Hepatocyte (in vitro differentiated cells): Measurements from ENCODE around the gene UGT1A6. TPM values are rescaled to one million over a fixed set of nuclear protein-coding genes. Genes with fewer than 3 reads are reported as not detected.

Experiments
- DNase-seq: peaks from one replicate; pipeline ENCODE4 v3.0.0-alpha.2; 2016; ENCODE audit warnings: low spot score
- H2AFZ ChIP-seq: fragments of 200-600 bp; sonication (generic); 2 replicates; pipeline ENCODE4 v1.6.0; 2016; ENCODE audit warnings: antibody characterized with exemption, mild to moderate bottlenecking
- H3K27ac ChIP-seq: fragments of 200-600 bp; sonication (generic); 2 replicates; pipeline ENCODE4 v1.5.1; 2016; ENCODE audit warnings: mild to moderate bottlenecking
- H3K27me3 ChIP-seq: fragments of 200-600 bp; sonication (generic); 2 replicates; pipeline ENCODE4 v1.6.1; 2016
- H3K36me3 ChIP-seq: fragments of 200-600 bp; sonication (generic); replicated peaks from 2 replicates; pipeline ENCODE4 v1.5.1; 2016; ENCODE audit warnings: low read depth; ENCODE audit not compliant: insufficient read depth
- H3K4me1 ChIP-seq: fragments of 200-600 bp; sonication (generic); 2 replicates; pipeline ENCODE4 v1.5.1; 2016; ENCODE audit warnings: mild to moderate bottlenecking, moderate library complexity; ENCODE audit not compliant: insufficient read depth
- H3K4me2 ChIP-seq: fragments of 200-600 bp; sonication (generic); 2 replicates; pipeline ENCODE4 v1.6.0; 2016
- H3K4me3 ChIP-seq: fragments of 200-600 bp; sonication (generic); 2 replicates; pipeline ENCODE4 v1.5.1; 2016; ENCODE audit warnings: mild to moderate bottlenecking
- H3K79me2 ChIP-seq: fragments of 200-600 bp; sonication (generic); 2 replicates; pipeline ENCODE4 v1.6.0; 2017; ENCODE audit warnings: mild to moderate bottlenecking
- H3K9me2 ChIP-seq: fragments of 200-600 bp; sonication (generic); replicated peaks from 2 replicates; pipeline ENCODE4 v1.6.0; 2017; ENCODE audit warnings: mild to moderate bottlenecking; ENCODE audit not compliant: insufficient read depth
- H3K9me3 ChIP-seq: fragments of 200-600 bp; sonication (generic); 2 replicates; pipeline ENCODE4 v1.5.1; 2016; ENCODE audit warnings: low read depth, mild to moderate bottlenecking
- H4K20me1 ChIP-seq: fragments of 200-600 bp; sonication (generic); 2 replicates; pipeline ENCODE4 v1.6.0; 2016; ENCODE audit warnings: mild to moderate bottlenecking; ENCODE audit not compliant: insufficient read depth, poor library complexity, severe bottlenecking
- EZH2 ChIP-seq: fragments of 200-600 bp; sonication (generic); IDR thresholded peaks from 2 replicates; pipeline ENCODE4 v1.6.1; 2016; ENCODE audit warnings: antibody characterized with exemption, mild to moderate bottlenecking, borderline replicate concordance
- EZH2phosphoT487 ChIP-seq: fragments of 200-600 bp; sonication (generic); IDR thresholded peaks from one replicate; pipeline ENCODE4 v1.6.1; 2018; ENCODE audit warnings: antibody characterized with exemption, mild to moderate bottlenecking, low read depth, moderate library complexity; ENCODE audit not compliant: unreplicated experiment, severe bottlenecking
- WGBS: methylation state at CpG from one replicate; pipeline ENCODE4 v1.1.6; 2016; ENCODE audit warnings: low lambda C conversion rate; ENCODE audit errors: missing lambda C conversion rate; 5-methylcytosine and 5-hydroxymethylcytosine counted together
- polyA plus RNA-seq: library from polyadenylated mRNA; unstranded; fragments of >200 nt; fragmentation: Nextera tagmentation; extraction: Ambion mirVana; gene quantifications from 2 replicates; pipeline ENCODE4 v1.2.1, GENCODE V29; 2016
- total RNA-seq: library from RNA; depleted of rRNA; stranded (reverse); fragments of >200 nt; gene quantifications from 2 replicates; pipeline ENCODE4 v1.2.3, GENCODE V29; 2014
- TF ChIP-seq, protein P1 (sequence below): fragments of 200-600 bp; sonication (generic); IDR thresholded peaks from 2 replicates; pipeline ENCODE4 v1.5.1; 2016; ENCODE audit warnings: antibody characterized with exemption, mild to moderate bottlenecking; ENCODE audit not compliant: poor library complexity

The UGT1A6 gene
- total and polyA plus RNA-seq, 2 experiments from 2014 or later: 0.77 to 3.4 TPM

DNA sequence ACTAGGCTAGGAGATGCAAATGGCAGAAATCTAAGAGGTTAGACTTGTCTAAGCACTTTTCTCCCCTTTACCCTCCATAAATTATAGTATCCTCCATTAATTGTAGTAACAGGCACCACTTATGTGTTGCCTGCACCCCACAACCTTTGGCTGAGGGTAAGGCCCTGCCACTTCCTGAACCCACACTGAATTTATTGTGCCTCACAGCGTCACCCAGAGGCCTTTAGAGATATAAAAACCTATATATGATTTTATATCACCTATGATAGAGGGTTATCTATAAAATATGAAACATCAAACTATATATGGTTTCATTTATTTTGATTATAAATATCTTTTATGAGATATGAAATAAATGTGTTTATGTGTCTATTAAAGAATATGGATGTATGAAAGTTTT is 18.4 kb upstream of the UGT1A6 start:
- no peaks in the 10 kb centered on the region for H3K9me3 ChIP-seq
- TF ChIP-seq EZH2 (no peak), EZH2phosphoT487 (no peak)
- TF ChIP-seq, protein P1, sequence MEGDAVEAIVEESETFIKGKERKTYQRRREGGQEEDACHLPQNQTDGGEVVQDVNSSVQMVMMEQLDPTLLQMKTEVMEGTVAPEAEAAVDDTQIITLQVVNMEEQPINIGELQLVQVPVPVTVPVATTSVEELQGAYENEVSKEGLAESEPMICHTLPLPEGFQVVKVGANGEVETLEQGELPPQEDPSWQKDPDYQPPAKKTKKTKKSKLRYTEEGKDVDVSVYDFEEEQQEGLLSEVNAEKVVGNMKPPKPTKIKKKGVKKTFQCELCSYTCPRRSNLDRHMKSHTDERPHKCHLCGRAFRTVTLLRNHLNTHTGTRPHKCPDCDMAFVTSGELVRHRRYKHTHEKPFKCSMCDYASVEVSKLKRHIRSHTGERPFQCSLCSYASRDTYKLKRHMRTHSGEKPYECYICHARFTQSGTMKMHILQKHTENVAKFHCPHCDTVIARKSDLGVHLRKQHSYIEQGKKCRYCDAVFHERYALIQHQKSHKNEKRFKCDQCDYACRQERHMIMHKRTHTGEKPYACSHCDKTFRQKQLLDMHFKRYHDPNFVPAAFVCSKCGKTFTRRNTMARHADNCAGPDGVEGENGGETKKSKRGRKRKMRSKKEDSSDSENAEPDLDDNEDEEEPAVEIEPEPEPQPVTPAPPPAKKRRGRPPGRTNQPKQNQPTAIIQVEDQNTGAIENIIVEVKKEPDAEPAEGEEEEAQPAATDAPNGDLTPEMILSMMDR: no peak
- H2AFZ ChIP-seq: no peak overlapping the region
- H3K4me1 ChIP-seq: no peaks in the 10 kb centered on the region
- no peaks in the 10 kb centered on the region for H4K20me1 ChIP-seq
- H3K36me3 ChIP-seq: no peaks in the 10 kb centered on the region
- H3K27ac ChIP-seq: no peak overlapping the region
- H3K9me2 ChIP-seq: no peaks in the 10 kb centered on the region
- no peaks in the 10 kb centered on the region for H3K27me3 ChIP-seq
- no peaks in the 10 kb centered on the region for H3K79me2 ChIP-seq
- DNase-seq: no peak
- H3K4me3 ChIP-seq: no peak overlapping the region
- 63% methylated on average over 1 of the region's 1 CpG for WGBS
- H3K4me2 ChIP-seq: no peak overlapping the region

DNA sequence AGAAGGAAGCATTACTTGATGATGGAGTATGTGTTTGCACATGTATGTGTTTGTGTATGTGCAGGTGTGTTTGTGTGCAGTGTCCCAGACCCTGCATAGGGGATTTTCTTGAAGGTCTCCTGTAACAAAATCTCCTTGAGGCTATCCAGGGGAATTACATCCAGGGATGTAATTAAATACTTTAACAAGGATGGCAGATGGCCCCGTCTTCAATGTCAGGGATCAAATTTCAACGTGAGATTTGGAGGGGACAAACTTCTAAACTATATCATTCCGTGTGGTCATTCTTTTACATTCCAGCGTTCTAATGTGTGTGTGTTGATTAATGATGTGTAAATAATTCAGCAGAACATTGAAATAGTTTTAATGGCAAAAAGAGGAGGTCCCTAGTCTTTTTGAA is 17.7 kb upstream of the UGT1A6 start:
- TF ChIP-seq, protein P1: no peak
- TF ChIP-seq EZH2phosphoT487 (no peak), EZH2 (no peak)
- H3K9me2 ChIP-seq: no peaks in the 10 kb centered on the region
- no peaks in the 10 kb centered on the region for H3K36me3 ChIP-seq
- H4K20me1 ChIP-seq: no peaks in the 10 kb centered on the region
- no peaks in the 10 kb centered on the region for H3K27me3 ChIP-seq
- WGBS: 34% methylated on average over 4 of the region's 4 CpGs
- H3K4me3 ChIP-seq: no peak overlapping the region
- H3K9me3 ChIP-seq: no peaks in the 10 kb centered on the region
- no peak overlapping the region for H3K27ac ChIP-seq
- no peak overlapping the region for H2AFZ ChIP-seq
- DNase-seq: no peak
- H3K79me2 ChIP-seq: no peaks in the 10 kb centered on the region
- H3K4me1 ChIP-seq: no peaks in the 10 kb centered on the region
- no peak overlapping the region for H3K4me2 ChIP-seq

DNA sequence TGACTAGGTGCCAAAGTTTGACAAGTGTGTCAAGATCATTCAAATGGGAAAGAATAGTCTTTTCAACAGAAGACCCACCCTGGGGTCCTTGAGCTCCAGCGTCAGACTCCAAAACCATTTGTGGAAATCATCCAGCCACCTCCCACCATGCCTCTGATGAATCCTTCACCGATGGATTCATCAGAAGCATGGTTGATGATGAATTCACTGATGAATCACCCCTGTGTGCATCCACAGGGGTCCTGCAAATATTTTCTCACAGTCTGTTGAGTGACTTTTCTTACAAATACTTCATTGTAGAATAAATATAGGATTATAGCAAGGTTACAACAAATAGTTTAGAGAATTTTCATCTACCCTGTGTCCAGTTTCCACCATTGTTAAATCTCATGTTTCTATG is 16.6 kb upstream of the UGT1A6 start:
- no peaks in the 10 kb centered on the region for H3K79me2 ChIP-seq
- TF ChIP-seq, protein P1: no peak
- no peak for DNase-seq
- no peaks in the 10 kb centered on the region for H3K36me3 ChIP-seq
- WGBS: 88% methylated on average over 2 of the region's 2 CpGs
- H3K27me3 ChIP-seq: no peaks in the 10 kb centered on the region
- H3K4me1 ChIP-seq: no peaks in the 10 kb centered on the region
- H3K9me2 ChIP-seq: no peaks in the 10 kb centered on the region
- H3K4me2 ChIP-seq: no peak overlapping the region
- no peak overlapping the region for H3K4me3 ChIP-seq
- H4K20me1 ChIP-seq: no peaks in the 10 kb centered on the region
- no peak overlapping the region for H3K27ac ChIP-seq
- no peak overlapping the region for H2AFZ ChIP-seq
- H3K9me3 ChIP-seq: no peaks in the 10 kb centered on the region

DNA sequence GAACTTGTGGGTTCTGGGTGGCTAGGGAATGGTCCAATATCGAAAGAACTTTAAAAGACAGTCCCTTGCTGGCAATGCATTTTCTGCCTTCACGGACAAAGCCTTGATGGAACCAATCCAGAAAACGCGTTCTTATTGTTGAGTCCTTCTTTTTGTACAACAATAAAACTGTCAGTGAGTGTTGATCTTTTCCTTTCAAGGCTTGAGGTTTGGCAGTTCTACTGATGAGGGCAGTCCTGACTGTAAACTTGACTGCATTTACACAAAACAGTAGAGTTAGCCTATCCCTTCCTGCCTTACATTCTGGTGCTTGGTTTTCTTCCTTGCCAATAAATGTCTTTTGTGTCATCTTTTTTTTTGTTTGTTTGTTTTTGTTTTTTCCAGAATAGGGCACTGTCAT is 13.5 kb upstream of the UGT1A6 start:
- H4K20me1 ChIP-seq: no peaks in the 10 kb centered on the region
- DNase-seq: no peak
- H3K4me1 ChIP-seq: no peaks in the 10 kb centered on the region
- TF ChIP-seq, protein P1: no peak
- TF ChIP-seq EZH2 (no peak), EZH2phosphoT487 (no peak)
- H3K79me2 ChIP-seq: no peaks in the 10 kb centered on the region
- no peak overlapping the region for H3K4me3 ChIP-seq
- H3K27me3 ChIP-seq: no peaks in the 10 kb centered on the region
- H3K9me3 ChIP-seq: no peaks in the 10 kb centered on the region
- H3K27ac ChIP-seq: no peak overlapping the region
- no peak overlapping the region for H3K4me2 ChIP-seq
- 74% methylated on average over 4 of the region's 4 CpGs for WGBS
- H3K36me3 ChIP-seq: no peaks in the 10 kb centered on the region
- H3K9me2 ChIP-seq: no peaks in the 10 kb centered on the region
- H2AFZ ChIP-seq: no peak overlapping the region
